CD4-positive, alpha-beta T cell treated with Interleukin-4 for 4 hours (primary cell): Measurements from ENCODE around the gene SH3RF3.
"Not testable (repeated sequence)": the region's sequence is repeated elsewhere in the genome, so short reads cannot be mapped to it uniquely, and the experiment has no call there.

Experiments
- DNase-seq: peaks from one replicate; pipeline ENCODE4 v3.0.0-alpha.2; 2020

Gene SH3RF3

GRCh38 chr2:109120166-109120565 lies 8.8 kb upstream of the SH3RF3 start:
- DNase-seq, result no peak

GRCh38 chr2:109120686-109121085 lies 8.3 kb upstream of the SH3RF3 start:
- DNase-seq, result not testable (repeated sequence)

GRCh38 chr2:109123586-109124201 lies 5.3 kb upstream of the SH3RF3 start:
- DNase-seq, result no peak

- DNase-seq, result no peak
These were observed 3.9 kb upstream of the SH3RF3 start for GRCh38 chr2:109124982-109125592.

- DNase-seq, result no peak
These were observed 3.2 kb upstream of the SH3RF3 start for GRCh38 chr2:109125593-109126500.

GRCh38 chr2:109126501-109126860 lies 2.5 kb upstream of the SH3RF3 start:
- no peak for DNase-seq

- DNase-seq, result no peak
These were observed 1.4 kb upstream of the SH3RF3 start for GRCh38 chr2:109127556-109127955.

GRCh38 chr2:109128048-109128615 lies 873 bp upstream of the SH3RF3 start:
- peak; percentile 23 for DNase-seq

GRCh38 chr2:109129356-109129920 lies 433 bp downstream of the SH3RF3 start:
- DNase-seq, result no peak

GRCh38 chr2:109129921-109130722 lies 1.1 kb downstream of the SH3RF3 start:
- DNase-seq, result no peak

- no peak for DNase-seq
These were observed 1.7 kb downstream of the SH3RF3 start for GRCh38 chr2:109130723-109130995.

GRCh38 chr2:109131777-109132176 lies 2.8 kb downstream of the SH3RF3 start:
- DNase-seq, result no peak

GRCh38 chr2:109132626-109133025 lies 3.6 kb downstream of the SH3RF3 start:
- DNase-seq, result no peak

- DNase-seq, result no peak
These were observed 4.7 kb downstream of the SH3RF3 start for GRCh38 chr2:109133746-109134145.

- no peak for DNase-seq
These were observed 5.8 kb downstream of the SH3RF3 start for GRCh38 chr2:109134741-109135358.

GRCh38 chr2:109135359-109136197 lies 6.6 kb downstream of the SH3RF3 start:
- no peak for DNase-seq

GRCh38 chr2:109136542-109136941 lies 7.5 kb downstream of the SH3RF3 start:
- no peak for DNase-seq

- DNase-seq, result no peak
These were observed 8.6 kb downstream of the SH3RF3 start for GRCh38 chr2:109137616-109138015.

- DNase-seq, result no peak
These were observed 9.4 kb downstream of the SH3RF3 start for GRCh38 chr2:109138449-109138848.

- no peak for DNase-seq
These were observed 10.0 kb downstream of the SH3RF3 start for GRCh38 chr2:109139002-109139401.

- DNase-seq, result no peak
These were observed 10.9 kb downstream of the SH3RF3 start for GRCh38 chr2:109139865-109140396.
